GM10266 (cell line): ENCODE measurements around the gene AZGP1.

ENCODE experiments used
- DNase-seq: peaks from one replicate; pipeline ENCODE4 v3.0.0; 2012; ENCODE audit errors: extremely low spot score
- TF ChIP-seq, protein P1 (sequence below): IDR thresholded peaks from 2 replicates; pipeline ENCODE4 v1.5.1; 2012; ENCODE audit warnings: mild to moderate bottlenecking, low read depth; ENCODE audit not compliant: control insufficient read depth, insufficient read depth; ENCODE audit errors: missing control alignments

Gene AZGP1

DNA sequence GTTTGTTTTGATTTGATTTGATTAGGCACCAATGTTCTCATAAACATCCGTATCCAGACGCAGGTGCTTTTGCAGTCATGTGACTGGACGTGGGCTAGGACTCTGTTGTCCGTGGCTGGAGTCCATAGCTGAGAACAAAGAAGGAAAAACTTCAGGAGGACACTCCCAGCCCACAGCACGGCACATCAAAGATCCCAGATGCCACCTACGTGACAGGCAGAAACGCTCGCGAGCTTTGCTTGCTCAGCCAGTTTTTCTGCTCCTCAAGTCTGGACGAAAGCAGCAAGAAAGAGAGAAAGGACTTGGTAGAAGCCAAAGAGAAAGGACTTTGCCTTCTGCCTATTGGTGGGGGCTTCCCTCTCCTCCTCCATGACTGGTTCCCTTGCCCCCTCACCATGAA lies 32.7 kb upstream of the AZGP1 start:
- no peak for DNase-seq

GRCh38 chr7:100007887-100008286 lies 32.1 kb upstream of the AZGP1 start:
- no peak for DNase-seq
- TF ChIP-seq, protein P1, sequence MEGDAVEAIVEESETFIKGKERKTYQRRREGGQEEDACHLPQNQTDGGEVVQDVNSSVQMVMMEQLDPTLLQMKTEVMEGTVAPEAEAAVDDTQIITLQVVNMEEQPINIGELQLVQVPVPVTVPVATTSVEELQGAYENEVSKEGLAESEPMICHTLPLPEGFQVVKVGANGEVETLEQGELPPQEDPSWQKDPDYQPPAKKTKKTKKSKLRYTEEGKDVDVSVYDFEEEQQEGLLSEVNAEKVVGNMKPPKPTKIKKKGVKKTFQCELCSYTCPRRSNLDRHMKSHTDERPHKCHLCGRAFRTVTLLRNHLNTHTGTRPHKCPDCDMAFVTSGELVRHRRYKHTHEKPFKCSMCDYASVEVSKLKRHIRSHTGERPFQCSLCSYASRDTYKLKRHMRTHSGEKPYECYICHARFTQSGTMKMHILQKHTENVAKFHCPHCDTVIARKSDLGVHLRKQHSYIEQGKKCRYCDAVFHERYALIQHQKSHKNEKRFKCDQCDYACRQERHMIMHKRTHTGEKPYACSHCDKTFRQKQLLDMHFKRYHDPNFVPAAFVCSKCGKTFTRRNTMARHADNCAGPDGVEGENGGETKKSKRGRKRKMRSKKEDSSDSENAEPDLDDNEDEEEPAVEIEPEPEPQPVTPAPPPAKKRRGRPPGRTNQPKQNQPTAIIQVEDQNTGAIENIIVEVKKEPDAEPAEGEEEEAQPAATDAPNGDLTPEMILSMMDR: no peak

More for the DNA sequence above, 32.7 kb upstream of the AZGP1 start:
- TF ChIP-seq, protein P1: no peak

DNA sequence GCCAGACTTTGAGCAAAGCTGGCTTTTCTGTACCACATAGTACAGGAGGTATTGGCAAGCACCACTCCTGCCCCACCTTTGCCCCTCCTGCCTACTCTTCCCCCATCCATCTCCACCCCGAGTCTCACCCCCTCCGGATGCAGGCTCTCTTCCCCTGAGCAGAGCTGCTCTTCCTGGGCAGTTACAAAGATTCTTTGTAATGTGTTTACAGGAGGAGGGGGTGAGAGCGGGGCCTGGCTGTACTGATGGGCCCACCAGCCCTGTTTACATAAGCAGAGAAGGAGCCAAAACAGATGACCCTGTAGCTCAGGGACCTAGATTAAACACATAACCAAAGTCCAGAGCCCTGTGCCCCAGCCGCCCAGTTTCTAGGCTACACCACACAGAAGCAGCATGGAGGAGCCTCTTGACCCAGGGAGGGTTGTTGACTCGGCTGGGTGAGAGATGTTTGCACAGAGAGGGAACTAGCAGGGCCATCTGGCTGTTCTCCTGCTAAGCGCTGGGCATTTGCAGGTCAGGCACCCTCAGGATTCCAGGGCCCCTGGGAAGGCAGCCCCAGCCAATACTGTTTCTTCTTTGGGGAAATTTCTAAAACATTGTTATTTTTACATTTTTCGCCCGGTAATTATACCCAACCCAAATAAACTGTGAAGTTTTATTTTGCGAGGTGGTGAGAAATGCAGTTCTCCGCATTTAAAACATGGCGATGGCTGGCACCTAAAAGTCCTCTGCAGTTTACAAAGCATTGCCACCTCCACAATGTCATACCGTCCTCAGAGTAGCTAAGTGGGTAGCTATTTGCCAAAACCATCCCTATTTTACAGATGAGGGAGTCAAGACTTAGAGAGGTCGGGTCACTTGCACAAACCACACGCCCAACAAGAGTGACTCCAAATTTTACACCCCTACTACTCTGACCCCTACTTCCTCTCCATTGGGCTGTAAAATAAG lies 28.2 kb upstream of the AZGP1 start:
- no peak for DNase-seq
- TF ChIP-seq, protein P1: no peak

- TF ChIP-seq, protein P1: no peak
- no peak for DNase-seq
Observed at GRCh38 chr7:100000239-100000638, 24.4 kb upstream of the AZGP1 start.

- TF ChIP-seq, protein P1: no peak
- DNase-seq: peak; percentile 64
Observed at GRCh38 chr7:99997545-99998137, 21.8 kb upstream of the AZGP1 start.

DNA sequence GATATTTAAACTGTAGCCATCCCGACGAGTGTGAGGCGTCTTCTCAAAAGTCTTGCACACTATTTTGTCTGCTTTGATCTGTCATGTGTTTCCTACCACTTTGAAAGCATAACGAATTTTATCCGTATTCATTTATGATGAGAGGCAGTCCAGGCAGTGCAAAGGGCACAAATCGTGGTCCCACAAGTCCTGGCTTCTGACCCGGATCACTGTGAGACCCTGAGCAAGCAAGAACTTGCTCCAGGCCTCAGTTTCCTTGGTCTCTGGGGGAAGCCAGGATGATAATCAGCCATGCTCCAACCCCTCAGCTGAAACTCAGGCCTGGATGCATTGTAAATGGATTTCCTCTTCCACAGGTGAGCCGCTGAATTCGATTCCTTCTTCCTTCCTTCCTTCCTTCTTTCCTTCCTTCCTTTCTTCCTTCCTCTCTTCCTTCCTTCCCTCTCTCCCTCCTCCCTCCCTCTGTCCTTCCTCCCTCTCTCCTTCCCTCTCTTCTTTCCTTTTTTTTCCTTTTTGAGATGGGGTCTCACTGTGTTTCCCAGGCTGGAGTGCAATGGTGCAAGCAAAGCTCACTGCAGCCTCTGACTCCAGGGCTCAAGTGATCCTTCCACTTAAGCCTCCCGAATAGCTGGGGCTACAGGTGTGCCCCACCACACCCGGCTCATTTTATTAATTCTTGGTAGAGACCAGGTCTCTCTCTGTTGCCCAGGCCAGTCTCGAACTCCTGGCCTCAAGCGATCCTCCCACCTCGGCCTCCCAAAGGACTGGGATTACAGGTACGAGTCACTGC lies 21.1 kb upstream of the AZGP1 start:
- no peak for DNase-seq
- TF ChIP-seq, protein P1: no peak
